ENCODE data around the gene NISCH. TPM values are rescaled to one million over a fixed set of nuclear protein-coding genes. Genes with fewer than 3 reads are reported as not detected.

NISCH gene
- total RNA-seq, 1 experiment from 2014 or later = 25.7 TPM

DNA sequence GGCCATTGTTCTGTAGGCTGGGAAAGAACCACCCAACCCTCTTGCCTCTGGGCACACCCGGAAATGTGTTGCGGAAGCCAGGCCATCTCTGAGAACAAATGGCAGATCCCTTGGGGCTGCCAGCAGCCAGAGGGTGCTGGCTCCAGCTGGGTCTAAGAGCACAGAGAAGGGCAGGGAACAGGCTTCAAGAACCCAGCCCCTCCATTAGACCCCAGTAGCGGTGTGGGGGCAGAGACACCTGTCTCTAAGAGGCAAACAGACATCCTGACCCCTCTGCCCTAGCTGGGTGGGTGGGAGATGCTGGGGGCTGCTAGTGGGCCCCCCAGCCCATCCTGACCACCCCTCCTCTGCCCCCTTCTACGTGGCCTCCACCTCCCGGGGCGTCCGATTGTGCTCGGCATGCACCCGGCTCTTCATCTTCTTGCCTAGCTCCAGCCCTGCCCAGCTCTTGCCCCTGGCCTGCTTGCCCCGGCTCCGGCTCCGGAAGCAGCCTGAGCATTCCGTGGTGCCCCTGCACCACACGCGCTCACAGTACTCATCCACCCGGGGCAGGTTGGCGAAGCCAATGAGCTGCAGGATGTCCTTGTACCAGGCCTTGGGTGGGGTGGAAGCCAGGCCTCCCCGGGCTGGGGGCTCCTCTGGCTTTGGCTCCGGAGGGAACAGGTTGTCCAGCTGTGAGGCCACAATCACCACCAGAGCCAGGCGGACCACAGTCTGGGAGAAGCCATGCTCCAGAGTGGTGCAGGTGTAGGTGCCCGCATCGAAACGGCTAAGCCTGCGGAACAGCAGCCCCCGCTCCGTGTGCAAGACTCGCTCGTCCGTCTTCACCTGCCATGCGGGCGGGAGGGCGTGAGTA lies 19.9 kb upstream of the NISCH start:
- no peak for DNase-seq (ENCODE audit: low spot score)

DNA sequence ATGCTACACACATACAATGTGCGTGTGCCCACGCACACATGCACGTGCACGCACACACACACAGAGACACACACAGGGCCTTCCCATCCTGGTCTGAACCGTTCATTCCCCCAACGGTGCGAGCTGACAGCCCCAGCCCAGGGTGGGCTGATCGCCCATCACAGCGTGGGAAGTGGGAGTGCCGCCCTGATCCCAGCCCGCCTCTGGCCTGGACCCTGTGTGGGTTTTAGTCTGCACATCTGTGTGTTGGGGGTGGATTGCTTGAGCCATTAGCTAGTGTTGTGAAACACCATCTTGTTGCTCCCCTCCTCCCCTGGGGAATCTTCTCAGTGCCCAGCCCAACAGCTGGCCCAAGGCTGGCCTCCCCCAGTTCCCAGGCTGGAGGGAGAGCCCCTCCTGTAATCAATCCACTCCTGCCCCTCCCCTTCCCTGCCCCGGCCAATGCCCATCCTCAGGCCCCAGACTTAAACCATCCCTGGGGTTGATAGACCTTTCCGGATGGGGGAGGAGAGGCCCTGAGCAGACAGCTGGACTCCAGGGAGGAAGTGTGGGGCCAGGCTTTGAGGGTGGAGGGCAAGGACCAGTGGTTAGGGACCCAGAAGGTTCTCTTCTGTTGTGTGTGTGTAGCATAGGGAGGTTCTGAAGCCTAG lies 18.8 kb upstream of the NISCH start:
- DNase-seq (ENCODE audit: low spot score) = no peak

DNA sequence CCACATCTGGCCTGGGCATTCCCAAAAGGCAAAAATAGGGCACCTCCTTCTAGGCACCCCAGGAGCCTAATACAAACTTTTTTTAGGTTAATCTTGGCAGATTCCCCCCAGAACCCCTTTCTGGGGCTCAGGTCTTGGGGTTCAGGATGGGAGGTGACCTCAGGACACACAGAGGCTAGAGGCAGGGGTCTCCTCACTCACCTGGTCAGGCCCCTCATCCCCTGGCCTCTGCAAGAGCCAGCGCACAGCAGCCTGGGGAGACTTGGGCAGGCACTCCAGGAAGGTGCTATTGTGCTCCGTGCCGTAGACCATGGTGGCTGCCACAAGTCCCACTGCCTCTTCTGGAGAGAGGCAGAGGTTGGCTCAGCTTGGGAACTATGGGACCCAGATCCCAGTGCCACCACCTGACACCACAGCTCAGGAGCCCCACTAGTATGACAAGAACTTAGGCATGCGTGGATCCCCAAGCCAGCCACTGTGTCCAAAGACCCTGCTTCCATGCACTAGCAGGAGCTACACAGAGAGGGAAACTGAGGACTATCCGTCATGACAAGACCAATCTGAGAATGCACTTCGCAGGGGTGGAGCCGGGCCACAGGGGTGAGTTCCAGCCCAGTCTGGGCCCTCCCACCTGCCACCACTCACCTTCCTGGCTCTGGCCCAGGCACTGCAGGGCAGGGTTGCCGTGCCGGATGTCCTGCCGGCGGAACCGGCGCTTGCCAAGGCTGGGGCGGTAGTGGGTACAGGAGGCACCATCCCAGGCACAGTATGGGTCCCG lies 17.9 kb upstream of the NISCH start:
- no peak for DNase-seq (ENCODE audit: low spot score)

DNA sequence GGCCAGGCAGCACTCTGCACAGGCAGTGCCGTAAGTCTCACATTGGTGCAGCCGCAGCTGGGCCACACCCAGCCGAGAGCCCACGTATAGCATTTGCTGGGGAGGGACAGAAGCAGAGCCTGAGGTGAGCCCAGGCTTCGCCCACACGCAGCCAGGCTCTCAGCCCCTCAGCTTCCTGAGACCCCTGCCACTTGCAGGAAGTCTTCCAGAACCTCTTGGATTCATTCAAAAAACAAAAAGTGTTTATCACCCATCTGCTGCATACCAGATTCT lies 17.4 kb upstream of the NISCH start:
- DNase-seq (ENCODE audit: low spot score) = no peak

DNA sequence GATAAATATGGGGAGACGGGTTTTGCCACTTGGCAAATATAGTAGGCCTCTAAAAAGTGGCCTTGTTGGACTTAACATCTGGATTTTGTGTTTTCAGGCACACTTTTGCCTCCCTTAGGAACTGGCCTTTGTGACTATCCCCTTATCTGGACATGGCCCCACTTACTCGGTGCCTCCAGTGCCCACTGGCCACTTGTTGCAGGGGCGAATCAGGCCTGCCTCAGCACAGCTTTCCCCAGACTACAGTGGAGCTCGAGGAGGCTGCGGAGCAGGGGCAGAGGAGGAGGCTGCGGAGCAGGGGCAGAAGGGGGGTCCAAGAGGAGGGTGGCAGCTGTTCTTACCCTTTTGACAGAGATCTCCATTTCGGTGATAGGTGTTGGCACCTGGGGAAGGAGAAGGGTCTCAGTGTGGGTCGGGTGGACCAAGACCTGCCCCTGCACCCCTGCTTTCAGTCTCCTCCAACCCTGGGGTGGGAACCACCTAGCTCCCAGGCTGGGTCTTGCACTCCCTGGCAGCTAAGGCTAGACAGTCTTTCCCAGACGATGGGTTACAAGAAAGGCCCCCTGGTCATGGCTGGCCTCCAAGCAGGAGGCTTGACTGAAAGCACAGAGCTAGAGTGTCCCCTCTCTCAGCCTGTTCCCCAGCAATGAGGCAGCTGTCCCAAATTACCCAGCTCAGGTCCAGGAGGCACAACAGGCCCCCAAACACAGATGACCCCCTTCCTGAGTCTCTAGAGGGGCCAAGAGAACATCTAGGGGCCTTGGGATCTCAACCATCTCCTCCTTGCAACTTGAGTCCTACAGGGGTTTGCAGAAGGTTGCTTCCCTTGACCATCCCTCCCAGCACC lies 16.6 kb upstream of the NISCH start:
- DNase-seq (ENCODE audit: low spot score) = no peak

DNA sequence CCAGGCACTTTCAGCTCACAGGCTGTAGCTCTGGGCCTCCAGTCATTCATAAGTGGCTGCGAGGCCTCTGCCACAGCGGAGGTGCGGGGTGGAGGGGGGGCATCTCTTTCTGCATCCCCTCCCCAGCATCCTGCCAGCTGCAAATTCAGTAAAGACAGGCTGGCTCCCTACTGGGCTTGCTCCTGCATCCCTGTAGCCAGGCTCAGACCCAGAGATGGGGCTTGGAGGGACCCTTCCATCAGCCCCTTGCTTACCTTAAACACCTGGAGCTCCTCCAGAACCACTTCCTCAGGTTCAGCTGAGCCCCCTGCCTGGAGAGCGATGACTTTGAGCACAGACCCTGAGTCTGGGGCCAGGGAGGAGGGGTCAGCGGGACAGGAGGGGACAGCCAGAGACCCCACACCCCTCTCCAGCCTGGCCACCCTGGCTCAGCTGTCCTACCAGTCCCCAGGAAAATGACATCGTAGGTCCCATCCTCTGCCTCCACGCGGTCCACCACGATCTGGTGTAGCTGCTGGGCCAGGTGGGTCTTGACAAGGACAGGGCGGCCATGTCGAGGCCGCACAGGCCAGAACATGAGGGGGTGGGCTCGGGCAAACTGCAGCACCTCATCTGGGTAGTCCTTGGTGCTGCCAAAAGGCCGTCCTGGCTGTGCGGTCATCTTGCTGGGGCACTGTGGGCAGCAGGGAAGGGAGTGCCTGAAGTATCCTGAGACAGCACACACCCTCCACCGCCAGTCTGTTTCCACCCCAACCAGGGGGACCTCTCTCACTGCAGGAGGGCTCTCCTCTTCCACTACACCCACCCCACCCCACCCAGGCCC lies 15.8 kb upstream of the NISCH start:
- no peak for DNase-seq (ENCODE audit: low spot score)

DNA sequence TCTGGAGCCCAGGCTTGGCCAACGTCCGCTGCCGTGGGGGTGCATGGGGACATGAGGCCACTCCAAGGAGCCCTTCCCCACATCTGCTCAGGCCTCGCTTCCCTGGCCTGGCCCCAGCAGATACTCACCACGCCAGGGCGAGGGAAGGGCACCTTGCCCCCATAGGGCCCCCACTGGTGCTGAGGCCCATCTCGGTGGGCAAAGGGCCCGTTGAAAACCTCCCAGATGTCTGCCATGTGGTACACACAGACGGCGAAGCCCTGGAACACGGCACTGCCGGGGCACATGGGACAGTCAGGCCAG lies 15.2 kb upstream of the NISCH start:
- no peak for DNase-seq (ENCODE audit: low spot score)

DNA sequence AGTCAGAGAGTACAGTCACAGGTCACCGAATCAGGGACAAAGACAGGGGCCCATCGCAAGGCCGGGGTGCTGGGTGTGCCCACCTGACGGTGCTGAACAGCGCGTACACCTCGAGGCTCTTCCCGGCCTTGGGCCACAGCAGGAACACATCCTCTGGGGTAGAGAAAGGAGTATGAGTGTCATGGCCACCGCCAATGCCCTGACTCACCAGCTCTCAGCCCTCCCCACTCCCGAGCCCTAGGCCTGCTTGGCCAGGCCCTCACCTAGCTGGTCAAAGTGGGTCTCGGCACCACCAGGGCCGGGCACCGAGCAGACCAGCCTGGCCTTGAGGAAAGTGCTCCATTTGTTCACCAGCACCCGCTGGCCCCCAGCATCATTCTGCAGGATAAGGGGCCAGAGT lies 14.7 kb upstream of the NISCH start:
- DNase-seq (ENCODE audit: low spot score) = no peak

DNA sequence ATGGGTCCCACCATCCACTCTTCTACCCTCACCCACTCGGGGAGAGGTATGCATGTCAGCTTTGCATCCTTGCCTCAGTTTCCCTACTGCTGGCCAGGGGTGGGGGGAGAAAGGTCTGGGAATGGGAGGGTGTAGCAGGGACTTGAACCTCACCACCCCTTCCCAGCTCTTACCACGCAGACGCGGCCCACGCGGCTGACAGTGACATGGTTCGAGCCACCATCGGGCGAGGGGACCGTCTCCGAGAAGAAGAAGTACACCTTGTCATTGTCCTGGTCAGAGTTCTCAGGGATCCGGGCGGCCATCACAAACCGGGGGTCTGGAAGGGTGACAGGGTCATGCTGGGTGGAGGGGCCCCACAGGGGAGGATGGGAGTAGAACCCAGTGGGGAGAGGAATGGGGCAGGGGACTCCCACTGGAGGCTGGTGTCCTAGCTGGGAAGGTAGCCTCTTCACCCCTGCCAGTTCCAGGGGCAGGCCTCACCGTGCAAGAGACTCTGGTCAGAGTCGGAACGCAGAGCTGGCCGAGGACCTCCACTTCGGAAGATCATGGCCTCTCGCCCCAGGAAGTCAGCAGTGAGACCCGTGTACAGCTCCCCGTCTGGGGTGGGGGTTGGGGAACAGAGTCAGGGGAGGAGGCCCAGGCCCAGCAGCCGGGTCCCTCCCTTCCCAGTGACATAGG lies 14.2 kb upstream of the NISCH start:
- DNase-seq (ENCODE audit: low spot score) = no peak

DNA sequence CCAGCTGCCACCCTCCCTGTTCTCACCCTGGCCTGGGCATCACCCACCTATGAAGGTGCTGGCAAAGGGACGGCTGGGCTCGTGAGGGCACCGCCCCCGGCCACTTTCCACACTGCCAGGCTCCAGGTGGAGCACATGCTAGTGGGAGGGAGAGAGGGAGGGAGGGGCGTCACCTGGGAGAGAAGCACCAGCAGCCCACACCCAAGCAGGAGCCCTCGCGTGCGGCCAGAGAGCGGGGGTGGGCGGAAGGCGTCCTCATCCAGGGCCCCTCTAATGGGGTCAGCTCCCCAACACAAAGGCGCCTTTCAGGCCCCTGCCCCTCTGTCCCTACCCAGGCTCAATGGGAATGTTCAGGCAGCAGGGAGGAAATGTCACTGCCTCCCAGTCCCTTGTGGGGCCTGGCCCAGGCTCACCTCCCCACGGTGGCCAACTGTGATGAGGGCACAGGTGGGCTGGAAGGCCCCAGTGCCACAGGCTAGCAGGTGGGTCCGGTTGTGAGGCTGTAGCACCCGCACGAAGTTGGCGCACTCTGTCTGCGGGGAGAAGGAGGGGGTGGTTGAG lies 13.6 kb upstream of the NISCH start:
- DNase-seq (ENCODE audit: low spot score) = no peak

DNA sequence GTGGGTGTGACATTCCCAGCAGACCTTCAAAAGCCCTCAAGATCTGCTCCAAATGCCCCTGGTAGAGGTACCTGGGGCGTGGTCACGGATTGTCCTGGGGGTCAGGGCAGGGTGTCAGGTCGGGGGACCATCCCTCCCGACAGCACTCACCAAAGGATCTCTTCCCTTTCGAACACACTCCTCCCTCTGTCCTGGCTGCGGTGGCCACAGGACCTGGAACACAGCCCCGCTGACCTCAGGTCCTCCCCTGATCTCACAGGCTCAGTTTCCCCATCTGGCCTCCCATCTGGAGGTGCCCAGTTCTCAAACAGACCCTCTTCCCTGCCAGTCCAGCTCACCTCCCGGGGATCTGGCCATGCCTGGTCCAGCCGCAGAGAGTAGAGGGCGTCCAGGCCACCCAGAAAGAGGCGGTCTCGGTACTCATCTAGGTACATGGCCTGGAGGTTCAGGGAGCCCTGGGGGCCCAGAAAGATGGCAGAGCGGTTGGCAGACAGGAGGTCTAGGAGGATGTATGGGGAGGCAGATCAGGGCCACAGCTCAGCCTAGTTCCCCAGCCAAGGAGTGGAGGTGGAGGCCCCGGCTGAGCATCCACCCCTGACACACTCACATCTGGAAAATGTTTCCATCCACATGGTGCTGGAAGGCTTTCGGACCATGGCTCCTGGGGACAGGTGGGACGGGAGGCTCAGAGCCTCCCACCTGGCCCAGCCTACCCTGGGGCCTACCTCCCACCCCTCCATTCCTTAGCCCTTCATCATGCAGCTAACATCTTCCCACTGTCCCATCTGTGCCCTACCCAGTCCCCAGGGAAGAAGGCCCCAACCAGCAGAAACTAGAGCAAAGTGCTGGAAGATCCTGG lies 12.8 kb upstream of the NISCH start:
- DNase-seq (ENCODE audit: low spot score) = no peak

DNA sequence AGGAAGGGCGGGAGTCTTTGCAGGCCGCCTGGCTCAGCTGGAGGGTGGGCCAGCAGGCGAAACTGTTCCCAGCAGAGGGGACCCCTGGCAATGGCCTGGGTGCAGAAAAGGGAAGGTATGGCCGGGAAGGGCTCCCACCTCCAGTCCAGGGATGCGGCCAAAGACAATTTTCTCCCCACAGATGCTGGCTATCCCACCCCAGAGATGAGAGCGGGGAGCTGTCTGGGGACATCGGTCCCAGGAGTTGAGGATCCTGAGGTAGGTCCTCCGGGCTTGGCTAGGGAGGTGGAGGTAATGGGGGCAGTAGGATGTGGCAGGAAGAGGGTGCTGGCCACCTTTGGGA lies 12.2 kb upstream of the NISCH start:
- DNase-seq (ENCODE audit: low spot score) = no peak

DNA sequence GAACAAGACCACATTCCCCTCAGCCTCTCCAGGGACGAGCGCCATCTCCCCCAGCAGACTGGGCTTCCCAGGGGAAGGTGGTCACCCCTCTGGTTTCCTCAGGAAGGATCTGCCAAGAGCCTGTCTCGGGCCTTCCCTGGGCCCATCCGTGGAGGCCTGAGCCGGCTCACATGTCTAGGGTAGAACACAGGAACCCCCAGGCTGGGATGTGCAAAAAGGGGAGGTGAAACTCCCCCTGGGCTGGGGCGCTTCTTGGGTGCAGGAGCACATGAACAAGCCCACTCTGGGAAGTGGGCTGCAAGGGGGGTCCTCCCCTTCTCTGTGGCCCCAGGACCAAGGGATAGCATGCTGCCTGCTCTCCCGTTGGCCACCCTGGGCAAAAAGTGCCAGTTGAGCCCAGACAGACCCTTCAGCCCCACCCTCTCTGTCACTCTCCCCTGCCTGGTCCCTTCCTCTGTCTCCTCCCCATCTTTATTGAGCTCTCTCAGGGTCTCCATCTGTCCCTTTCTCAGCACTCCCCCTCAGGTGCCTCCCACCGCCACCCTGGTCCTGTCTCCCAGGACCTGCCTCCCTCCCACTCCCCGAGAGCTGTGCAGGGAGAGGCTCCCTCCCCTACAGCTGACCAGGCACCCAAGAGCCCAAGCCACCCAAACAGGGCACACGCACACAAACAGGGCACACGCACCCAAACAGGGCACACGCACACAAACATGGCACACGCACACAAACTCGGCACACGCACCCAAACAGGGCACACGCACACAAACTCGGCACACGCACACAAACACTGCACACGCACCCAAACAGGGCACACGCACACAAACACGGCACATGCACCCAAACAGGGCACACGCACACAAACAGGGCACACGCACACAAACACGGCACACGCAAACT lies 11.4 kb upstream of the NISCH start:
- DNase-seq (ENCODE audit: low spot score) = no peak

DNA sequence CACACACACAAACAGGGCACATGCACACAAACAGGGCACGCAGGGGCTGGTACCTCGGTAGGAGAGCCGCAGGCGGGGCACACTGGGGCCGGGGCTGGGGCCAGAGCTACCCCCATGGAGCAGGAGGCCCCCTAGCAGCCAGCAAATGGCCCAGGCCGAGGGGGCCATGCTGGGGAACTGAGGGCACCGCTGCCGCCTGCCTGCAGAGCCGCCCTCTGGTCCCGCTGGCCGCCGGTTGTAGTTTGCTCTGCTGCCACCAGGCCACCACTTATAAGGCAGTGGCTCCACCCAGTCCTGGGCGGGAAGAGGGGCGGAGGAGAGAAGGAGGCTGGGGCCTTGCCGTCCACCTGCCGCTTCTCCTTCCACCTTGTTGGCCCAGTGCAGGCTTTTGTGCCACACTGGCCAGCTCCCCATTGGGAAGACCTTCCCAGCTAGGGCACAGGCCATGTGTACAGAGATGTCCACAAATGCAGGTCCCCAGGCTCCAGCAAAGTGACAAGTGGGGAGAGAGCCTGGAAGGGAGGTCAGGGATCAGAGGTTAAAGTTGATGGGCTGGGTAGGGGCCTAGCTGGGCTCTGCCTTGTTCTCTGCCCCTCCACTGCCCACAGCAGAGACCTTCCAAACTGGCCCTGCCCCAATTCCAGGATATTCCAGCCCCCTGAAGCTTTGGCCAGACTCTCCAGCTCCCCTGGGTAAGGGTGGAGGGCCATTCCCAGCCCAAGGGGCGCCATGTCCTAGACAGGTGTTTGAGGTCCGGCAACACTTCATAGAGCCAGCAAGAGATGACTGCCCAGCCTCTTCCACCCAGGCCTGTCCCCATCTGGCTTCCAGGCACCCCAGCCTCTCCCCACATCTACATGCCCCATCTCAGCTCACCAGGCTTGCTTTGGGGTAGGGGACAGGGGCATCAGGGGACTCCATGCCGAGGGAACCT lies 10.3 kb upstream of the NISCH start, which contains the start of gene SEMA3G:
Gene SEMA3G (minus strand): TSS at position 244 of the 934 bp plus-strand sequence. CDS start 76 bp downstream, at position 168.
- peak; percentile 35 for DNase-seq (ENCODE audit: low spot score)

DNA sequence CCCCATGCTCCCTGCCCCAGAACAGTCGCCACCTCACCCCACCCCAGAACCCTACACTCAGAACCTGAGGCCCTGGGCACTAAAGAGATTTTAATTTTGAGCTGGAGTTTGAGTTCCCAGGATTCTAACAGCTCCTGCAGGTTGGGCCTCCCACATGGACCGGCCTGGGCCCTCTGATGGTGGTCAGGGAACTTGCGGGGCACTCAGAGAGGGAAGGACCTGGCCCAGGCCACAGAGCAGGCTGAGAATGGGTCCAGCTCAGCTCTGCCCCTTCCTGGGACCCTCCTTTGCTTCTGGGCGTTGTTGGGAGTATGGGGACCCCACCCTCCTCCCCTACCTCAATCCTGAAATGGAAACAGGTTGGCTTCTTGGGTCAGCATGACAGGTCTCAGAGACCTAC lies 9.4 kb upstream of the NISCH start:
- DNase-seq (ENCODE audit: low spot score) = no peak

DNA sequence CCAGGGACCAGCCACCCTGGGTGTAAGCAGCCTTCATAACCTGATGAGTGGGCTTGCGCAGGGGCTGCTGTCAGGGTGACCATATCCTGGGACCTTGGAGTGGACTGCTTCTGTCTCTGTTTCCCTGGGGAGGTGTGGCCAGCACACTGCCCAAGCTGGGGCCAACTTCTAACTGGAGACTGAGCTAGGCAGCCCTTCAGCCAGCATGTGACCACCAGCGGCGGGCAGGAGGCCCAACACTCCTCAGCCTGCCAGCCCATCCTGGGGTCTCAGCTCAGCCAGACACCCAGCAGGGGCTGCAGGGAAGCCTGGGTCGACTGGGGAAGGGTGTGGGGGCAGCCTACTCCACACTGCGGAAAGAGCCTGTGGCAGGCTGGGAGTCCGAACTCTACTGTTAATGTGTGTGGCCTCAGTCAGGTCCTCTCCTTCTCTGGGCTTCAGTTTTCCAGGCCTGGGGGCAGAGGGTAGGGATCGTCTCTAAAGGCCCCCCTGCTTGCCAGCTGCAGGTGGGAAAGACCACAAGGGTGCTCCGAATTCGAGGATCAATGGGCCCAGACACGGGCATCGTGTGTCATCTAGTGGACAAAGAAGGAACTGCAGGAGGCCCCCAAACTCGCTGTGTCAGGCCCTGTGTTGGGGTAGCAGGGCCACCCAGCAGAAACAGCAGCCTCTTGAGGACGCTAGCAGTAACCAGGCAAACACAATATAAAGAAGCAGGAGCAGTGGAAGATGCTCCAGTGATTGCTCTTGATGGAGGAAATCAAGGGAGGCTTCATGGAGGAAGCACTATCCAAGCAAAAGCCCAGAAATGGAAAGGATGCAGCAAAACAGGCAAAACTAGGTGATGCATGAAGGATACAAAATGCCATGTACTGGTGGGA lies 8.5 kb upstream of the NISCH start:
- DNase-seq (ENCODE audit: low spot score) = peak; percentile 59
